ENCODE data around the gene PRKCI. TPM values are rescaled to one million over a fixed set of nuclear protein-coding genes. Genes with fewer than 3 reads are reported as not detected.
"Not testable (repeated sequence)": the region's sequence is repeated elsewhere in the genome, so short reads cannot be mapped to it uniquely, and the experiment has no call there.

PRKCI gene
- polyA plus RNA-seq, 6 donors from 2014 or later = 2.0 to 6.4 (median 3.2) TPM

DNA sequence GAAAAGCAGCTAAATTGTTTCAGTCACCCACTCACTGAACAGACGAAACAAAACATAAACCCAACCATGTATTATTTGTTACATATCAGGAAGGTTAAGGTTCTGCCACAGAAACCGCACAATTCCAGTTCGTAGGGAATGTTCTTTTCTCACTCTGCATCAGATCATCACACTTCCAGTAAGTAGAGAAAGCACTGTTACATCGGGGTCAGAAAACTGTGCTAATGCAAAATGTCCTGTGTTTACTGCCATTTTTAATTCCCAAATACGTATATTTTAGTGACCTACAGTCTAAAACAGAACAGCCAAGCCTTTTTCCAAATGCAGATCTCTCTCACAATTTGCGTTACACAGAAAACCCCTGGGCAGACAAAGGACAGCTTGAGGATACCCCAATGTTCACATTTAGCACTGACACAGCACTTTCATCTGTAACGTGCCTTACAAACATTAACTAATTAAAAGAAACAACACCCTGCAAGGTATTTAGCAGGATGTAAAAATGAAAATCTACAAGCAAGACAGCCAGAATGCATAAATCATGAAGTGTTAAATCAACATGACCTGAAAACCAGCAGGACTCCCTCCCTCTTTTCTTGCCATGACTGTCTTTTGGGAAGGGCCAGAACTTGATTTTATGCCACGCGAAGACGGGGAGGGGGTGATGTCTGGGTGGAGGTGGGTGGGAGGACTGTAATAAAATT lies 100.5 kb downstream of the PRKCI start:
- no peak for DNase-seq
- Mint-ChIP-seq H3K4me1 (peaks cover 8 to 17% (median 9%) of the 10 kb centered on the region in 3 donors), H3K9me3 (no peaks in the 10 kb centered on the region), H3K36me3 (no peaks in the 10 kb centered on the region), H3K4me3 (no peak overlapping the region), H3K27ac (no peak overlapping the region), H3K27me3 (no peaks in the 10 kb centered on the region)
- ATAC-seq (ENCODE audit: low read depth in 2 of 2) = no peak

DNA sequence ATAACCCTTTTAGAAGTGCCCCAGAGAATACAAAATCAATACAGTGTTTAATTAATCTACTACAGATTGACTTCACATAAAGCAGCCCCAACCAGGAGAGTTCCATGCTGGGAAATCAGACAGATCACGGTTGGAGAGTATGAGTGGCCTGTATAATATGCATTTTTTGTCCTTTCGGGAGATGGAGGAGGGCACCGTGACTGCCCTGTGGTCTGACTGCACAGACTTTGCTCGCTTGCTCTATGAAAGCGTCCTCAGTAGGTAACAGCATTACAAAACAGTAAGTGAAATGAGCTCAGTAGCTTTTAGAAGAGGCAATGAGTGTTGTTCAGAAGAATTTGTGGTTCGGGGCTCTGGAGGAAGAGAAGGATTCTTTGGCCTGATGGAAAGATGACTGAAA lies 101.1 kb downstream of the PRKCI start:
- H3K27ac Mint-ChIP-seq = no peak overlapping the region
- H3K36me3 Mint-ChIP-seq = no peaks in the 10 kb centered on the region

DNA sequence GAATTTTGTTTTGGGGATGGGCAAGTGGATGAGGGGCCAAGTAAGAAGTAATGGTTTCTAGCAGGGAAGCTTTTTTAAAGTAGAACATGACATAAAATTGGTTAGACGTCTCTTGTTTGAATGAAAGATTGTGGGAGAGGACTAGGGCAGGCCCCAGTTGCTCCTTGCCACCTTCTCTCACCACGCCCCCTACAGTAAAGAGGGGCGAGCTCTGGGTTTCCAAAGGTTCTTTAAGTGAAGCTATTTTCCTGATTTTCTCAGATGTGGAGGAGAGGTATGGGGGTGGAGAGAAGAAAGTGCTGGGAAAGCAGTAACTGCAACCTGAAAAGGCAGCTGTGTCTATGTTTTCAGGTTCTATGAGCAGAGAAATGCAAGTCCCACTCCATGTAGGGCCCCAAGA lies 102.7 kb downstream of the PRKCI start:
- H3K27me3 Mint-ChIP-seq = no peaks in the 10 kb centered on the region
- ATAC-seq (ENCODE audit: low read depth in 2 of 2) (no peak), DNase-seq (no peak)
- H3K9me3 Mint-ChIP-seq = peaks cover 0 to 6% (median 2%) of the 10 kb centered on the region in 7 donors
- no peaks in the 10 kb centered on the region for H3K36me3 Mint-ChIP-seq
- no peak overlapping the region for H3K27ac Mint-ChIP-seq
- no peak overlapping the region for H3K4me3 Mint-ChIP-seq
- H3K4me1 Mint-ChIP-seq = peaks cover 5 to 22% (median 8%) of the 10 kb centered on the region in 3 donors

More for the DNA sequence above, 101.1 kb downstream of the PRKCI start:
- no peak for ATAC-seq (ENCODE audit: low read depth in 2 of 2)
- DNase-seq = no peak
- peaks cover 8 to 20% (median 9%) of the 10 kb centered on the region in 3 donors for H3K4me1 Mint-ChIP-seq
- no peak overlapping the region for H3K4me3 Mint-ChIP-seq
- no peaks in the 10 kb centered on the region for H3K27me3 Mint-ChIP-seq
- peaks cover 0 to 5% (median 2%) of the 10 kb centered on the region in 7 donors for H3K9me3 Mint-ChIP-seq

DNA sequence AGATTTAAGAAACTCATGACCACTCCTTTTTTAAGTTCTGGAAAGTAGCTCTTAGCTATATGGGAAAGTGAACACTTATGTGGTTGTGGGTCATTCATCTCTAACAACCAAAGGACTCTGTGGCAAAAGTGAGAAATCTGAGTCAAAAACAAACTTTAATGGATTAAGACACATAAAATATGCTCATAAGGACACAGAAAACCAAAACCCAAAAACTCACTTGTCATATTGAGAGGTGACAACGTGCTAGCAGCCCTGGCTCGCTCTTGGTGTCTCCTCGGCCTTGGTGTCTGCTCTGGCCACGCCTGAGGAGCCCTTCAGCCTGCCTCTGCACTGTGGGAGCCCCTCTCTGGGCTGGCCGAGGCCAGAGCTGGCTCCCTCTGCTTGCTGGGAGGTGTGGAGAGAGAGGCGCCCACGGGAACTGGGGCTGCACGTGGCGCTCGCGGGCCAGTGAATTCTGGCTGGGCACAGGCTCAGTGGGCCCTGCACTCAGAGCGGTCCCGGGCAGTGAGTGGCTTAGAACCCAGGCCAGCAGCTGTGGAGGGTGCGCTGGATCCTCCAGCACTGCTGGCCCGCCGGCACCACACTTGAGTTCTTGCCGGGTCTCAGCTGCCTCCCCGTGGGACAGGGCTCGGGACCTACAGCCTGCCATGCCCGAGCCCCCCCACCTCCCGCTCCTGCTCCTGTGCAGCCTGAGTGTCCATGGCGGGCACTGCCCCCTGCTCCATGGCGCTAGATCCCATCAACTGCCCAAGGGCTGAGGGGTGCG lies 105.0 kb downstream of the PRKCI start:
- H3K4me1 Mint-ChIP-seq = peaks cover 5 to 37% (median 20%) of the 10 kb centered on the region in 3 donors
- peaks cover 0 to 6% (median 2%) of the 10 kb centered on the region in 7 donors for H3K9me3 Mint-ChIP-seq
- H3K27me3 Mint-ChIP-seq = no peaks in the 10 kb centered on the region
- ATAC-seq (ENCODE audit: low read depth in 2 of 2) (no peak), DNase-seq (no peak)
- H3K4me3 Mint-ChIP-seq = no peak overlapping the region
- peak overlapping the region in 2 of 6 donors; percentile 16 to 57 for H3K27ac Mint-ChIP-seq
- no peaks in the 10 kb centered on the region for H3K36me3 Mint-ChIP-seq

DNA sequence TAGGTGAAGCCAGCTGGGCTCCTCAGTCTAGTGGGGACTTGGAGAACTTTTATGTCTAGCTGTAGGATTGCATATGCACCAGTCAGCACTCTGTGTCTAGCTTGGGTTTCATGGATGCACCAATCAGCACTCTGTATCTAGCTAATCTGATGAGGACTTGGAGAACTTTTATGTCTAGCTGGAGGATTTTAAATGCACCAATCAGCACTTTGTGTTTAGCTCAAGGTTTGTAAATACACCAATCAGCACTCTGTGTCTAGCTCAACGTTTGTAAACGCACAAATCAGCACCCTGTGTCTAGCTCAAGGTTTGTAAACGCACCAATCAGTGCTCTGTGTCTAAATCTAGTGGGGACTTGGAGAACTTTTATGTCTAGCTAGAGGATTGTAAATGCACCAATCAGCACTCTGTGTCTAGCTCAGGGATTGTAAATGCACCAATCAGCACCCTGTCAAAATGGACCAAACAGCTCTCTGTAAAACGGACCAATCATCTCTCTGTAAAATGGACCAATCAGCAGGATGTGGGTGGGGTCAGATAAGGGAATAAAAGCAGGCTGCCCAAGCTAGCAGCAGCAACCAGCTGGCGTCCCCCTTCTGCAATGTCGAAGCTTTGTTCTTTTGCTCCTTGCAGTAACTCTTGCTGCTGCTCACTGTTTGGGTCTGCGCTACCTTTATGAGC lies 105.8 kb downstream of the PRKCI start:
- H3K36me3 Mint-ChIP-seq; H3K27me3 Mint-ChIP-seq; ATAC-seq (ENCODE audit: low read depth in 2 of 2); H3K9me3 Mint-ChIP-seq; H3K27ac Mint-ChIP-seq; H3K4me3 Mint-ChIP-seq; DNase-seq: not testable (repeated sequence)
- H3K4me1 Mint-ChIP-seq = peaks cover 5 to 40% (median 20%) of the 10 kb centered on the region in 3 donors

DNA sequence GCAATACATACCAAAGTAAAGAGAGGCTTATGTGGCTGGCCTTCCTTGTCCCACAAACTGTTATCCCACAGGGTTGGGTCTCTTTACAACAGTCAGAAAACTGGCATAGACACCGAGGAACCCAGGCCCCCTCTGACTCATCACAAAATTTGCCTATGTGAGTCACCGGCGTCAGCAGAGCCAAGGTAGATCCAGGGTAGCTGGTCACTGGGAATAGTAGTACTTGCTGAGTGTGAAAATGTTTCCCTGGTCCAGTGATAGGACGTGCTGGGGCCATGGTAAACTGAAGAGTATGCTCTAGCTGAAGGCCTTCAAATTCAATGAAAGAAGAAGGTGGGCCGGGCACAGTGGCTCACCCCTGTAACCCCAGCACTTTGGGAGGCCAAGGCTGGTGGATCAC lies 108.1 kb downstream of the PRKCI start:
- H3K4me1 Mint-ChIP-seq = peaks cover 6 to 36% (median 20%) of the 10 kb centered on the region in 3 donors
- peak overlapping the region in 2 of 6 donors; percentile 39 to 47 for H3K27ac Mint-ChIP-seq
- no peak for ATAC-seq (ENCODE audit: low read depth in 2 of 2)
- H3K36me3 Mint-ChIP-seq = no peaks in the 10 kb centered on the region
- H3K27me3 Mint-ChIP-seq = no peaks in the 10 kb centered on the region
- H3K9me3 Mint-ChIP-seq = peaks cover 0 to 6% (median 2%) of the 10 kb centered on the region in 7 donors
- no peak for DNase-seq
- H3K4me3 Mint-ChIP-seq = peak overlapping the region in 1 of 8 donors; percentile 59

GRCh38 chr3:170331143-170331542 lies 108.9 kb downstream of the PRKCI start:
- Mint-ChIP-seq H3K9me3 (peaks cover 0 to 6% (median 2%) of the 10 kb centered on the region in 7 donors), H3K4me3 (no peak overlapping the region), H3K36me3 (no peaks in the 10 kb centered on the region), H3K4me1 (peaks cover 8 to 34% (median 20%) of the 10 kb centered on the region in 3 donors), H3K27me3 (no peaks in the 10 kb centered on the region), H3K27ac (peak overlapping the region in 5 of 6 donors; percentile 14 to 78 (median 53))
- ATAC-seq (ENCODE audit: low read depth in 2 of 2) (peak; percentile 84 to 89), DNase-seq (no peak)

GRCh38 chr3:170337420-170337819 lies 115.2 kb downstream of the PRKCI start:
- DNase-seq (no peak), ATAC-seq (ENCODE audit: low read depth in 2 of 2) (no peak)
- Mint-ChIP-seq H3K4me3 (no peak overlapping the region), H3K9me3 (peaks cover 0 to 14% (median 6%) of the 10 kb centered on the region in 7 donors), H3K36me3 (no peaks in the 10 kb centered on the region), H3K4me1 (peaks cover 0 to 3% (median 3%) of the 10 kb centered on the region in 3 donors), H3K27me3 (no peaks in the 10 kb centered on the region), H3K27ac (no peak overlapping the region)

GRCh38 chr3:170338690-170339340 lies 116.6 kb downstream of the PRKCI start:
- H3K27ac Mint-ChIP-seq = no peak overlapping the region
- DNase-seq (no peak), ATAC-seq (ENCODE audit: low read depth in 2 of 2) (no peak)
- no peaks in the 10 kb centered on the region for H3K36me3 Mint-ChIP-seq
- no peaks in the 10 kb centered on the region for H3K27me3 Mint-ChIP-seq
- H3K9me3 Mint-ChIP-seq = peaks cover 0 to 14% (median 6%) of the 10 kb centered on the region in 7 donors
- H3K4me1 Mint-ChIP-seq = peaks cover 0 to 3% (median 2%) of the 10 kb centered on the region in 3 donors
- no peak overlapping the region for H3K4me3 Mint-ChIP-seq

- not testable (repeated sequence) for H3K27me3 Mint-ChIP-seq; DNase-seq; H3K4me3 Mint-ChIP-seq; ATAC-seq (ENCODE audit: low read depth in 2 of 2); H3K36me3 Mint-ChIP-seq
- Mint-ChIP-seq H3K27ac (peak overlapping the region in 2 of 6 donors; percentile 47 to 61), H3K9me3 (peaks cover 0 to 13% (median 6%) of the 10 kb centered on the region in 7 donors), H3K4me1 (peaks cover 4 to 12% (median 11%) of the 10 kb centered on the region in 3 donors)
Observed at GRCh38 chr3:170342273-170342672, 120.0 kb downstream of the PRKCI start.

DNA sequence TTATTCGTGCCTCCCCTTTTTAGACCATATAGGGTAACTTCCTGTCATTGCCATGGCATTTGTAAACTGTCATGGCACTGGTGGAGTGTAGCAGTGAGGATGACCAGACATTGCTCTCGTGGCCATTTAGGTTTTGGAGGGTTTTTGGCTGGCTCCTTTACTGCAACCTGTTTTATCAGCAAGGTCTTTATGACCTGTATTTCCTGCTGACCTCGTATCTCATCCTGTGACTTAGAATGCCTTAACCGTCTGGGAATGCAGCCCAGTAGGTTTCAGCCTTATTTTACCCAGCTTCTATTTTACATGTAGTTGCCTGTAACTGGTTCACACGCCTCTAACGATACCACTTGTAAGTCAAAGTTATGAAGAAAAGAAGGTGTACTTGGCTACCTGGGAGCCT lies 121.6 kb downstream of the PRKCI start:
- Mint-ChIP-seq H3K27ac (peak overlapping the region in 3 of 6 donors; percentile 32 to 70 (median 49)), H3K4me1 (peaks cover 20 to 28% (median 23%) of the 10 kb centered on the region in 3 donors)
- H3K27me3 Mint-ChIP-seq; ATAC-seq (ENCODE audit: low read depth in 2 of 2); H3K4me3 Mint-ChIP-seq; H3K36me3 Mint-ChIP-seq; H3K9me3 Mint-ChIP-seq; DNase-seq: not testable (repeated sequence)

DNA sequence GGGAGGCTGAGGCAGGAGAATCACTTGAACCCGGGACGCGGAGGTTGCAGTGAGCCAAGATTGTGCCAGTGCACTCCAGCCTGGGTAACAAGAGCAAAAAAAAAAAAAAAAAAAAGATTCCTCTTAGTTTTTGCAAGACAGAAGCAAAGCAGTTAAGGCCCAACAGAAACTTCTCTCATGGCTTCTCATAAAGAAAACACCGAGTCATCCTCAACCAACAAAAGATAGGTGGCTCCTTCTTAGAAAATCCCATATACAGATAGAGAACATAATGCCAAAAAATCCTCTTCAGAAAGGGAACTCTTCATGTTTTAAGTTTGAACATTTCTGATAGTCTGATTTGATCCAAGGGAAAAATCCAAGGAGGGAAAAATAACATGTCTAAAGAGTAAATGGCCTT lies 122.7 kb downstream of the PRKCI start:
- no peaks in the 10 kb centered on the region for H3K27me3 Mint-ChIP-seq
- H3K36me3 Mint-ChIP-seq = no peaks in the 10 kb centered on the region
- peaks cover 26 to 39% (median 29%) of the 10 kb centered on the region in 3 donors for H3K4me1 Mint-ChIP-seq
- no peak overlapping the region for H3K4me3 Mint-ChIP-seq
- no peak for ATAC-seq (ENCODE audit: low read depth in 2 of 2)
- peak overlapping the region in 3 of 6 donors; percentile 12 to 85 (median 59) for H3K27ac Mint-ChIP-seq
- DNase-seq = no peak
- H3K9me3 Mint-ChIP-seq = no peaks in the 10 kb centered on the region

Measured in naive B cell (primary cell).